Fibroblast of skin of right biceps (primary cell): ENCODE results near the gene DCST1.

Experiments used
- DNase-seq: peaks from one replicate; pipeline ENCODE4 v3.0.0-alpha.2; 2013

Gene DCST1

DNA sequence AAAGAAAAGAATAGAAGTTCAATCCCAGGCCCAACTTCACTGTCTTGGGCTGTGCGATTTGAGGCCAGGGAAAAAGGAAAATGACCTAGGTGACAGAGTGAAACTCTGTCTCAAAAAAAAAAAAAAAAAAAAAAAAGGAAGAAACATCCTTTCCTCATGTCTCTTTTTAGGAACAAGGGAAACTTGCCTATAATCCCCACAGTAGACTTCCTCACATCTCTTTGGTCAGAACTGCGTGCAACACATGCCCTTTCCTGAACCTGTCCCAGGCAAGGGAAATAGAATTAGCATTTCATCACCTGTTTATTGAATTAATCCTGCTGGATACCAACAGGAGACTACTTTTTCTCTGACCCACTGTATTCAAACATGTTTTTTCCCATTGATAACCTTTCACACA is 2.3 kb downstream of the DCST1 start:
- no peak for DNase-seq

DNA sequence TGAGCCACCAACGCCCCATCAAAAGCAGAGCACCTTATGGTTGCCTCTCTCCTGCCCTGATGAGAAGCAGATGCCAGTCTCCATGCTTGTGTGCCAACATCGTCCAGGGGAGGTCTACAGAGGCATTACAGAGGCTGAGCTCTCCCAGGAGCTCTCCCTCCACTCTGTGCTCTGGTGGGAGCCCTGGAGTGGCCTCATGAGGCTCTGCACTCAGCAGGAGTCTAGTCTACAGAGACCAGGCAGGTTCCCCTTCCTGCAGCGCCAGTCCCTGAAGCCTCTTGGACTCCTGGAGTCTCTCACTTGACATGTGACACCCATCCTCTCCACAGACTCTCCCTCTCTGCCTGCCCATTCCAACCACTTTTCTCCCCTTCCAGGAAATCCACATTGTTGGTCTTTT is 3.4 kb downstream of the DCST1 start:
- no peak for DNase-seq

DNA sequence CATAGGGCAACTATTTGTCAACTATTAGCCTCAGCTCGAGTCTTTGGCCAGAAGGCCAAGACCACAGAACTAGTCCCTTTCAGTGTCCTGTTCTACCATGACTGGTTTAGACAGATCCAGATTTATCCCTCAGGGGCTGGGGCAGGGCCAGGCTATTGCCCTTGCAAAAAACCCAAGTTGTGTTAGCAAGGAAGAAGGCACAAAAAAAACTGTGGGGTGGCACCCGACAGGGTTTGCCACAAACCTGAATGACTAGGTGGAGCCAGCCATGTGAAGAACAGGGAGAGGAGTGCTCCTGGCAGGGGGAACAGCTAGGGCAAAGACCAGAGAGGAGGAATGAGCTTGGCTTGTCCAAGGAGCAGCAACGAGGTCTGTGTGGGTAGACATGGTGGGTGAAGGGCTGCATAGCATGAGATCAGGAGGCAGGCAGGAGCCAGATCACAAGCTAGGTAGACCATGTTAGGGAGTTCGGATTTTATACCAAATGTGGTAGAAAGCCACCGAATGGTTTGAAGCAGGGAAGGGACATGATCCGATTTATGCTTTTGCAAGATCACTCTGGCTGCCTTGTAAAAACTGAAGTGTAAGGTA is 4.3 kb downstream of the DCST1 start:
- DNase-seq = no peak

DNA sequence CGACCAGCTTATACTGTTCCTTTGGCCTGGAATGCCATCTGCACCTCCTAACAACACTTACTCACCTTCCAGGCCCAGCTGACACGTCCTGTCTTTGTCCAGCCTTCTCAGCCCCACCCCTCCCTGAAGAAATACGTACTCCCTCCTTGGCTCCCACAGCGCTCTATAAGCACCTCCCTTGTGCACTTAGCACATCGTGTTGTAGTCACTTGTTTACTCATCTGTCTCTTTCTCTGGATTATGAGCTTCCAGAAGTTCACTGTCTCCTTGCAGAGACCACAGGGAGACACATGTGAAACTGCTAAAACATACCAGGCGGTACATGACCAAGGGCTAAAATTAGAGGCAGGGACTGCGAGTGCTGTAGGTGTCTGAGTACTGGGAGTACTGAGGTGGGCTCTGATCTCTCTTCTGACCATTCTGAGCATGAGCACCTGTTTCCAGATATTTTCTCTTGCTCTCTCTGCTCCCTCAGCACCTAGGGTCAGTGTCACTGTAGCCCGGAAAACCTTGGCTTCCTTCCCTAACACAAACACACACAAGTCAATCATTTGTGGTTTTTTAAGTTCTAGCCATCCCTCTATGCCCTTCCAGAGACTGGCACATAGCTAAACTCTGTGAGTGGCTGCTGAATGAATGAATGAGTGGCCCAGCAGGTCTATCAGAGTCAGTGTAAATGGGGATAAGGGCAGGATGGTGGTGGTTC is 5.1 kb downstream of the DCST1 start:
- DNase-seq = no peak

DNA sequence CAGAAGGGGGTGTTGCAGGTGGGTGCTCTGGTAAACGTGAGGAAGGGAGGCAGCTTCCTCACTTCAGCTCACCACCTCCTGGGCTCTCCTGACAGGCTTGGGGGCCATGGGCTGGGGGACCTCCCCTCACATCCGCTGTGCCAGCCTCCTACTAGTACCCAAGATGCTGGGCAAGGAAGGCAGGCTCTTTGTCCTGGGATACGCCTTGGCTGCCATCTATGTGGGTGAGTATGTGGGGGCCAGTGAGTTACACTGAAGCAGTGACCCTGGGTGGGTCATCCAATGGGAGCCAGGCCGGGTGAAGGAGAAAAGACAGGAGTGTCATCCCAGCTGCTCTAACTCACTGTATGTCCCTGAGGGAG is 5.7 kb downstream of the DCST1 start:
- DNase-seq = no peak

DNA sequence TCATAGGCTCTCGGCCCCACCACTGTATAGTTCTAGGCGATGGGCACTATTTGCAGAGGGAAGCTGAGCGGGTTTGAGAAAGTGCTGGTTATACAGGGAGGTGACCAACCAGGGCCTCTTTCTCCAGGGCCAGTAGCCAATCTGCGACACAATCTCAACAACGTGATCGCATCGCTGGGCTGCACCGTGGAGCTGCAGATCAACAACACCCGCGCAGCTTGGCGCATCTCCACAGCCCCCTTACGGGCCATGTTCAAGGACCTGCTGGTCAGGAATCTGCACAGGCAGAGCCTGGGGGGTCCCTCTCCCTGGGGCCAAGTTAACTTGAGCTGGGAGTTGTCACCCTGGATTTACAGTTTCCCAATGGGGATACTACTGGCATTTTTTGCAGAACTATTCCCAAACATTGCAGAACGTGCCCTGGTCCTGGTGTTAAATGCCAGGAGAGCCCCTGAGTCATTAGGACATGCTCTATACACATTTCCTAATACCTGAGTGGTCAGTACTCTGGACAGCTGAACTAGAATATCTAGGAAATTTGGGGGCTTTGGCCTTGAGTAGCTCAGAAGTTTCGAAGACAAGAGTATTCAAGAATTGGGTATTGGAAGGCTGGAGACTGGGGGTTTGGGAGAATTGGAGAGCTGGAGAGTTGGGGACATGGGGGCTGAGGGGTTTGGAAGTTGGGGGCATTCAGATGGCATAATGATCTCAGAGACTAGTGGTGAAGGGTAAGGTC is 6.9 kb downstream of the DCST1 start:
- DNase-seq = no peak

DNA sequence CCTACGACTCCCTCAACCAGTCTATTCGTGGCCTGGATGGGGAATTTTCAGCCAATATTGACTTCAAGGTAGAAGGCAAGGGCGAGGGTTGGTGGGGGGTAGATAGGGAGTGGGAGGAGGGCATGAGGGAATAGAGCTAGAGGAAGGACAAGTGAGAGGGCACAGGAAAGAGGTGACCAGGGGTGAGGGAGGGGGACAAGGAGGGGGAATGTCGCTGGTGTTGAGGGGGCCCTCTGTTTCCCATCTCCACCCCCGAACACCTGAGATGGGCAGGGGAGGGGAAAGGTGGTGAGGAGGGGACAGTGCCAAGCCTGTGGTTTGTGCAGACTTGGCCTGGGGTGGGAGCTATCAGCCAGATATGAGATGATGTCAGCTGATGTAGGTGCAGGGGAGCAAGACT is 9.2 kb downstream of the DCST1 start:
- DNase-seq = no peak

DNA sequence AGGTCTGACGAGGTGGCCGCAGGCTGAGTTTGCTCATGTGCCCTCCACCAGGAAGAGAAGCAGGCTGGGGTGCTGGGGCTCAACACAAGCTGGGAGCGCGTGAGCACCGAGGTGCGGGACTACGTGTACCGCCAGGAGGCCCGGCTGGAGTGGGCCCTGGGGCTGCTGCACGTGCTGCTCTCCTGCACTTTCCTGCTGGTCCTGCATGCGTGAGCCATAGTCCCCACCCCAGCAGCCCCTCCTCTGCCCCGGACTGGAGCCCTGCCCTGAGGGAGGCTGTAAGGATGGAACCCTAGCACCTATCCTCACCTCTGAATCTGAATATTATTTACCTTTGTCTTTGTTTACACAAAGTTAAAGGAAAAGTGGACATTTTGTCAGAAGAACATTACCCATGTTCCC is 9.7 kb downstream of the DCST1 start:
- DNase-seq = no peak

DNA sequence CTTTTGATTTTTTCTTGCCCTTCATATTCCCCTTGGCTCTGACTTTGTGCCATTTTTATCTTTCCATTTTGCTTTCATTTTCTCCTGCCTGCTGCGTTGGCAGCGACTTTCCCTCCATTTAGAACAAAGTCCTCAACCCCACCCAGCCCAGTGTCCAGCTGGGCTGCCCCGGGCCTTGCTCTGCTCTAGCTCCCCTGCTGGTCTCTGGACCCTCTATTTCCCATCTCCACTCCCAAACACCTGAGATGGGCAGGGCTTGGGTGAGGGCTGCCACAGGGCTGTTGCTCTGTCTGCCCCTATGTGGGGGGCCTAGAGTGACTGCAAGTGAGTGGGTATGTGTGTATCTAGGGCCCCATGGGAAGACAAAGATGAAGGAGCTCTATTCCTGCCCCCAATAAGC is 10.2 kb downstream of the DCST1 start:
- no peak for DNase-seq

DNA sequence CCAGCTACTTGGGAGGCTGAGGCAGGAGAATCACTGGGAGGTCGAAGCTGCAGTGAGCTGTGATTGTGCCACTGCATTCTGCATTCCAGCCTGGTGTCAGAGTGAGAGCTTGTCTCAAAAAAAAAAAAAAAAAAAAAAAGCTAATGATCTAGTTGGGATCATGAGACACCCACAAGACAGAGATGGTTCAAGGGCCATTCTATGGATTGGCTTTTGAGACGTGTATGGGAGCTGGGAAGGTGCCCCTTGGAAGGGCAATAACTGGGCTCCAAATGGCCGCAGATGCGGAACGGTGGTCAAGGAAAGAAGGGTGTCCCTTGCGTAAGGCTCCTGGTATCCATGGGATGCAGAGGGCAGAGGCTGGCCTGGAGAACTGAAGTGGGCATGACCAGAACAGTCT is 10.7 kb downstream of the DCST1 start:
- DNase-seq = no peak

DNA sequence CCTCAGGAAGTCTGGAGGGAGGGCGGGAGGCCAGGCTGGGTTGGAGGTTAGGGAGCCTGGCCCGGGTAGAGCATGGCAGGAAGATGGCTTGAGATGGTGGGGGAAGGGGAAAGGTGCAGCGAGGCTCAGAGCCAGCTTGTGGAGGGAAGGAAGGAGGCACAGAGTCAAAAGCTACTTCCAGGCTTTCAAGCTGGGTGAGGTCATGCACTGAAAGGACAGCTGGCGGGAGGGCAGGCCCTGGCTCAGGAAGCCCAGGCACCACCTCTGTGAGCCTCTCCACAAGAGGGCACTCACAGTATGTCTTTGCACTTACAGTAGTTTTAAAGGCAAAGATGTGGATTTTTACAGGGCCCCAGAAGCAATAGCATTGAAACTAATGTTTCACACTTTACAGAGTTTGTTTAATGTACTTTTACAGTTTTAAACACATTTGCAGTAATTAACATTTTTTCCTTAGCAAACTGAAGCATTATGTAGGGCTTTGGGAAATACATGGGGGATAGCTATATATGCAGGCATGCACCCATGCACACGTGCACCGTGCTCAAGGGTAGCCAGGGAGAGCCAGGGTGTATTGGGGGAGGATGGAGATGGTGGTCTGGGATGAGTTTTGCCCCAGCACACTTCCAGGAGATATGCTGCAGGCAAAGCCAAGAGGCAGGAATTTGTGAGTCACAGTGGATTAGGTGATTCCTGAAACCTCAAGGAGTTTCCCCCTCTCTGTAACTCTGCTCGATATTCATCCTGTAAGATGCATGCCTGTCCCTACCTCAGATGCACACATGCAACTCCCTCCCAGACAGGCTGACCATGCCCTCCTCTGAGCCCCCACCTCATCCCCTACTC is 11.4 kb downstream of the DCST1 start:
- peak; percentile 58 for DNase-seq

DNA sequence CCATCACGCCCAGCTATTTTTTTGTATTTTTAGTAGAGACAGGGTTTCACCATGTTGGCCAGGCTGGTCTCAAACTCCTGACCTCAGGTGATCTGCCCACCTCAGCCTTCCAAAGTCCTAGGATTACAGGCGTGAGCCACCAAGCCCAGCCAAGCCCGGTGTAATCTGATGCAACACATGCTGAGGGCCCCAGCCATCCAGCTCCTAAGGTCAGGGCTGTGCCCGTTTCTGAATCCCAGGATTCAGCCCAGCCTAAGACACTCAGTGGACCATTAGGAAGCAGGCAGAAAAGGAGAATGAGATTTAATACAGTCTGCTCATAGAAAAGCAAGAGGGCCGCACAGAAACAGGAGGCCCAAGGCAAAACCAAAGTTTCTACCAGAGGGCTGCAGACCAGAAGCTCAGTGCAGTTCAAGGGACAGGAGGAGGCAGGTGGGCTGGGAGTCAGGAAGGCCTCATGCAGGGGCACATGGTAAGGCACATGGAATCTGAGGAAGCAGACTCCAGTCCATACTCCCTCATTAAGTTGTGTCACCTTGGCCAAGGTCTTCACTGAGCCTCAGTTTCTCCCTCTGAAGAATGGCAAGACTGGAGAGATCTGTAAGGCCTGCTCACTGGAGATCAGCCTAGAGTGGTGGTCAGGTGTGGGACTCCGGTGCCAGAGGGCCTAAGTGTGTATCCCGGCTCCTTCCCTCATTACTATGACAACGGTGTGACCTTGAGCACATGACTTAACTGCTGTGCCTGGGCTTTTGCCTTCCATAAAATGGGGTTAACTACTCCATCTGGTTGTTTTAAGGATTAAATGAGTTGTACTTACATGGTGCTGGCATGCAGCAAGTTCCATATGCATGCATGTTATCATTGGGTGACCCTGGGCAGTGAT is 15.1 kb downstream of the DCST1 start:
- DNase-seq = no peak

DNA sequence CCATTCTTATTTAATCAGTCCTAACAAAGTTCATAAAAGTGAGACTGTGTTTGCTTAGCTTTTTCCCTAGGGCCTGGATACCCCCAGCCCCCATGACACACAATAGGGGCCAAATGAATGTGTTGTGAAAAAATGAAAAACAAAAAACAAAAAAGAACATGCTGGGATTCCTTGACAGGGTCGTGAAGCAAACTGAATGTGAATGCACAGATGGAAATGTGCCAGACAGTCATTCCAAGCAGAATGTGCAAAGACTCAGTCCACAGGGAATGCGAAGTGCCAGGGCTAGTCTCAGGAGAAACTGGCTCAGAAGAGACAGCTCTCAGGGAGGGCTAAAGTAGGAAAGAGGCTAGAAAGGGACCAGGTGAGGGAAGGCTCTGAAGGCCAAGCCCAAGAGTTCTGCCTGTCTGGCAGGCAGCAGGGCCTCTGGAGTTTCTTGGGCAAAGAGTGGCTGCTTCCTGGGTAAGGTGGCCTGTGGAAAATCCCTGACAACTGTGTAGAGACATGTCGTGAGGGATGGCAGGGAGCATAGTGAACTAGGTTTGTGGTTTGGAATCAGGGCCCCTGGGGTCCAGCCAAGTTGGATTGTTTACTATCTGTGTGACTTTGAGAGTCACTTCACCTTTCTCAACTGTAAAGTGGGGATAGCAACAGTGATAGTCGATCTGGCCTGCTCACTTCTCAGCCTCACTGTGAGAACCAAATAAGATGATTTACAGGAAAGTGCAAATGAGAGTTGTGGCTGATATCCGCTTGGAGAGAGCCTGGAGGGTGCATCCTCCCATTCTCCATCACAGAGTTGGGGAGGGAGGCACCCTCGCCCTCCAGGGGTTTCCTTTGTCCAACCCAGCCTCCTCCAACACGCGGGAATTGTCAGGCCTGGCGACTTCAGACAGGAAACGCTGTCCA is 16.3 kb downstream of the DCST1 start:
- DNase-seq = peak; percentile 77

DNA sequence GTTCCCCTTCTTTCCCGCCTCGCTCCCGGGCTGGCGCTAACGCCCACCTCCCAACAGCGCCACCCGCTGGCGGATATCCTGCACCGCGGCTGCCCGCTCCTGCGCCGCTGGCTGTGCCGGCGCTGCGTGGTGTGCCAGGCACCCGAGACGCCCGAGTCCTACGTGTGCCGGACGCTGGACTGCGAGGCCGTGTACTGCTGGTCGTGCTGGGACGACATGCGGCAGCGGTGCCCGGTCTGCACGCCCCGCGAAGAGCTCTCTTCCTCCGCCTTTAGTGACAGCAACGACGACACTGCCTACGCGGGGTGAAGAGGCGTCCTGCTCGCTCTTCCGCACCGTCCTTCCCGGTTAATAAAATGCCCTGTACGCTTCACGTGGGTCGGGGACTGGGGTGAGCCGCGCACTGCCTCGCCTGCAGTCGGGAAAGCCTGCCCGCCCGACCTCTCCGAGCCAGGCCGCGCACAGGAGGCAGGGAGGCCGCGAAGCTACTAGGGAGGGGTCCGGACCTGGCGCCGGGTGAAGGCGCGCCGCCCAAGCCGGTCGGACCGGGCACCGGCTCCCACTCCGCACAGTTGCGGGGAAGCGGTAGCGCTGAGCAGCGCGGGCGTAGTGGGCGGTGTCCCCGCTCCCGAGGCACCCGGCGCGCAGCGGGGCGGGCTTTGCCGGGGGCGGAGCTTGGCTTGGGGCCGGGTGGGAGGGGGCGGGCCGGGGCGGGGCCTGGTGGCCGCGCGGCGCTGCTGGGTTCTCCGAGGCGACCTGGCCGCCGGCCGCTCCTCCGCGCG is 17.1 kb downstream of the DCST1 start, which contains the start of gene ADAM15:
TSS of gene ADAM15 (plus strand) at position 757 of the 782 bp plus-strand sequence. CDS start 71 bp downstream, outside the sequence.
- peak; percentile 68 for DNase-seq

DNA sequence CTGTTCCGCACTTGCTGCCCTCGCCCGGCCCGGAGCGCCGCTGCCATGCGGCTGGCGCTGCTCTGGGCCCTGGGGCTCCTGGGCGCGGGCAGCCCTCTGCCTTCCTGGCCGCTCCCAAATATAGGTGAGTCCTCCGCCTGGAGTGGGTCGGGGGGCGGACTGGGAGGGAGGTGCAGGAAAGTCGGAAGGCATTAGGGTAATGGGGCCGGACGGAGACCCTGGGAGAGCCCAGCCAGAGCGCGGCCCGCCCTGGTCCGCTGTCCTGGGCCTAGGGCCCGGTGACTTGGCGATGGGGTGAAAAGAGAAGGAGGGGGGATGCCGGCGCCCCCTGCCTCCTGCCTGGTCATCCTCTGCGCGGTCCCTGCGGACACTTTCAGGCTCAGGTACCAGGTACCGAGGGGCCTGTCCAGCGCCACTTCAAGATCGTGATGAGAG is 17.7 kb downstream of the DCST1 start:
- no peak for DNase-seq

DNA sequence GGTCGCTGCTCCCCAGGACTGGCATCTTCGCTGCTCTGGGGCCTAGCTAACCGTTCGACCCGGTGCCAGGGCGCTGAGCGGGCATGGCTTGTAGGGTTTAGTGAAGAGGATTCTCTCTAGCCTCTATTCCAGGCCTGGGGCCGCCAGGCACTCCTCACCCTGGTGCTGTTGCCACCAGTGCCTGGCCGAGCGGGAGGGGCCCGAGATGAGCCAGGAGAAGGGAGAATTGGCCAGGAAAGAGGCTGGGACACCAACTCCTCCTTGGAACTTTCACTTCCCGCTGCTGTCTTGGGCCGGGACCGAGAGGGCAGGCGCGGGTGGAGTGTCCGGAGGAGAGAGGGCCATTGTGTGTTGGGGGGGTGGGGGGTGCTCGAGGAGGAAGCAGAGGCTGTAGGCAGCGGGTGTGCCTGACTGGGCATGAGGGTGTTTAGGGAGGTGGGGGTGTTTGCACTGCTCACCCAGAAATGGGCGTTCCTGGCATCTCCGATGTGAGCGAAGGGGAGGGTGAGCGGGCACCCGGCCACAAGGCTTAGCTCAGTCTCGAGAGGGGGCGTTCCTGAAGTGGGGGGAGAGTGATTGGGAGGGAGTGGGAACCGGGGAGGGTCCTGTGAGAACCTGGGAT is 18.3 kb downstream of the DCST1 start:
- peak; percentile 21 for DNase-seq

DNA sequence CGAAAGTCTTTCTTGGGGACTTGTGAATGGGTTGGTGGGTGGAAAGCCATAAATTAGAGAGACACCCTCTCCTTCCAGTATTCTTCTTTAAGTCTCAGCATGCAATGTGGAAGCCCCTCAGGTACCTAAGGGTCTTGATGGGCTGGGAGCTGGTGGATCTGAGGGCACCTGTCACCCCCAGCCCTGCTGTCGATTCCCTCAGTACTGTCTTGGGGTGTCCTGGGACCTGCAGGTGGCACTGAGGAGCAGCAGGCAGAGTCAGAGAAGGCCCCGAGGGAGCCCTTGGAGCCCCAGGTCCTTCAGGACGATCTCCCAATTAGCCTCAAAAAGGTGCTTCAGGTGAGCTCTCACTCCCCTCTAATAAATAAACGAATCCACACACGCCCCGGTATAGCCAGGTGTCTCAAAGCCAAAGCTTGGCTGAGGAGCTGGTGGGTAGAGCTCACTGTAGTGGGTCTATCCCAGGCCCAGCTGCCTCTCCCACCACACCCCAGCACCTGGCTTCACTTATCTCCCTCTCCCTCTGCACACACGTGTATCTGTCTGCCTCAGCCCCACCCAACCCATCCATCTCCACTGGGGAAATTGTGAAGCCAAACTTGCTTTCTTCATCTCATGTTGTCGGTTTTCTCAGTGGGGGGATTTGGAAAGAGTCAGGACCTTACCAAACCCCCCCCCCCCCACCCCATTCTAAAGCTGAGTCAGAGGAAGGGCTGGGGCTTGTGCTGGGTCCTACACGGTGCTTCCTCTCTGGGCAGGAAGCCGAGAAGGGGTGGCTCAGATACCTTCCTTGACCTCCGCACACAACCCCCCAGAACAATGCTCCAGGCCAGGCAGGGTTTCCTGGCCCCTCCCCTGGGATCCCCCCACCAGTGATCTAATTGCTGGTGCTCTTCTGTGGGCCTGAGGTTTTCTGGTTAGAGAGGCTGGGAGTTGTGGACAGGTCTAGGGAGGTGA is 19.1 kb downstream of the DCST1 start:
- DNase-seq = no peak

DNA sequence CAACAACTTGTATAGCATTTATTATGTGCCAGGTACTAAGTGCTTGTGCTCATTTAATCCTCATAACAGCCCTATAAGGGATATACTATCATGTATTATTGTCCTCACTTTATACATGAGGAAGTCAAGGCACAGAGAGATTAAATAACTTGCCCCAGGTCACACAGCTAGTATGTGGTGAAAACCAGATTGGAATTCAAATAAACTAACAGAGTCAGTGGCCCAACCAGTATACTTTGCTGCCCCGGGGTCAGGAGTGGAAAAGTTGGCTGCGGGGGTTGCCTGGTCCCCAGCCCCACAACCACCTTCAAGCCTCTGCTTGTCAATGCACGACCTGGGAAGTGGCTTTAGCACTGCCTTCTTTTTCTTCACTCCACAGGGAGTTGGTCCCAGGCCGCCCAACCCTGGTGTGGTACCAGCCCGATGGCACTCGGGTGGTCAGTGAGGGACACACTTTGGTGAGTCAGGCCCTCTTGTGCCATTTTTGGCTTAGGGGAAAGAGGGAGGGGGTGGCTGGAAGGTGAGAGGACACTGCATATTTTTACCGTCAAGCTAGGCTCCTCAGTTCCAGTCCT is 20.0 kb downstream of the DCST1 start:
- no peak for DNase-seq
